Measurements from ENCODE around the gene TSHR.
"Not testable (repeated sequence)": the region's sequence is repeated elsewhere in the genome, so short reads cannot be mapped to it uniquely, and the experiment has no call there.

TSHR gene

DNA sequence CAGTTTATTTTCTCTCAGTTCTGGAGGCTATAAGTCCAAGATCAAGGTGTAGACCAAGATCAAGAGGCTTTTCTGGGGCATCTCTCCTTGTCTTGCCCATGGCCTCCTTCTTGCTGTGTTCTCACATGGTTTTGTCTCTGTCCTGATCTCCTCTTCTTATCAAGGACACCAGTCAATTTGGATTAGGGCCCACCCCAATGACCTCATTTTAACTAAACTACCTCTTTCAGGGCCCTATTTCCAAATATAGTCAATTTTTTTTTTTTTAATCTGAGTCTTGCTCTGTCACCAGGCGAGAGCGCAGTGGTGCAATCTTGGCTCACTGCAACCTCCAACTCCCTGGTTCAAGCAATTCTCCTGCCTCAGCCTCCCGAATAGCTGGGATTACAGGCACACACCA, 50.8 kb downstream of the TSHR start:
- DNase-seq (ENCODE audit: low read depth): no peak
- H3K4me3 ChIP-seq (ENCODE audit: low read depth, low read length): no peak overlapping the region
- no peak for TF ChIP-seq CTCF (IDR thresholded peaks at IDR 0.05; ENCODE audit: insufficient read depth, low read depth, low read length, missing control alignments)

DNA sequence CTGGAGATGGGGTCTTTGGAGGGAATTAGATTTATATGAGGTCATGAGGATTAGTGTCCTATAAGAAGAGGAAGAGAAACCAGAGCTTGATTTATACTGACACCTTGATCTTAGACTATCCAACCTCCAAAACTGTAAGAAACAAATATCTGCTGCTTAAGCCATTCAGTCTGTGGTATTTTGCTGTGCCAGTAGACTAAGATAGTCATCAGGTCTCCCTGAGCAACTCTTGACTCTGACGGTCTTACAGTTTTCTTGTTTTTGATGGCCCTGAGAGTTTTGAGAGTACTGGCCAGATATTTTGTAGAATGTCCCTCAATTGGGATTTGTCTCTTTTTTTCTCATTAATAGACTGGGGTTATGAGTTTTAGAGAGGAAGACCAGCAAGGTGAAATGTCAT, 51.7 kb downstream of the TSHR start:
- no peak for DNase-seq (ENCODE audit: low read depth)
- no peak for TF ChIP-seq CTCF (IDR thresholded peaks at IDR 0.05; ENCODE audit: insufficient read depth, low read depth, low read length, missing control alignments)
- H3K4me3 ChIP-seq (ENCODE audit: low read depth, low read length): no peak overlapping the region

- H3K4me3 ChIP-seq (ENCODE audit: low read depth, low read length): no peak overlapping the region
- DNase-seq (ENCODE audit: low read depth): no peak
- no peak for TF ChIP-seq CTCF (IDR thresholded peaks at IDR 0.05; ENCODE audit: insufficient read depth, low read depth, low read length, missing control alignments)
These were observed 53.9 kb downstream of the TSHR start for GRCh38 chr14:81009346-81009745.

DNA sequence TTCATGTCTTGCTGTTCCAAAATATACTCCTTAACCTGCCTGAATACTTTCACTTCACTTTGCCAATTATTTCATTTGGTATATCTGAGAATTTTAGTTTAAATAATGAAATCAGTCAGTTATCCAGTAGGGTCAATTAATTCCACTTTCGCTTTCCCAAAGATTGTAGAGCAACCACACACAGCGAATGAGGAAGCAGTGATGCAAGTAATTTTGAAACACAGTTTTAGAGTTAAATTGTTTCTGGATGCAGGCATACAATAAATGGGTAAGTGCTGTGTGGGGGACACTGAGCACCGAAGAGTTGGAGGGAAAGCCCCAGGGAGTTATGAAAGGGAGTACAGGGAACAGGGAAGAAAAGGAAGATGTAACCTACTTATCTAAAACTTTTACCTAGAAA, 62.8 kb downstream of the TSHR start:
- DNase-seq (ENCODE audit: low read depth): no peak
- no peak for TF ChIP-seq CTCF (IDR thresholded peaks at IDR 0.05; ENCODE audit: insufficient read depth, low read depth, low read length, missing control alignments)
- H3K4me3 ChIP-seq (ENCODE audit: low read depth, low read length): no peak overlapping the region

DNA sequence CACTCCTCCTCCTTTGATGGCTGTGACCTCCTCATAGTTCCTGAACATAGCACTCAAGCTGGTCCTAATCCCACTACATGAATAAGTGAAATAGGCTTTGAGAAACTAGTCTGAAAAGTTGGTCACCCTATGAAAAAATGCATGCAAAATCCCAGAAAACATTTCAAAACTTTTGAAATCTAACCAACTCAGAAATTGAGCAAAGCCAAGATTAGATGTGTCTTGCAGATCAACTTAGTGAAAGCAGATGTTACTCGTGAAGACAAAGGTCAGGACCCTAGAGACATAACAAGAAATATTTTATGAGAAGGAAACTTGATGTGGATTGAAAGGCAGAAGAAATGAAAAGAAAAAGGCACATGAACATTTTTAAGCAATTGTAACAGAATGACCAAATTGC, 63.3 kb downstream of the TSHR start:
- no peak for DNase-seq (ENCODE audit: low read depth)
- TF ChIP-seq CTCF (IDR thresholded peaks at IDR 0.05; ENCODE audit: insufficient read depth, low read depth, low read length, missing control alignments): no peak
- no peak overlapping the region for H3K4me3 ChIP-seq (ENCODE audit: low read depth, low read length)

GRCh38 chr14:81019113-81019512, 63.7 kb downstream of the TSHR start:
- H3K4me3 ChIP-seq (ENCODE audit: low read depth, low read length); DNase-seq (ENCODE audit: low read depth): not testable (repeated sequence)

- TF ChIP-seq CTCF (IDR thresholded peaks at IDR 0.05; ENCODE audit: insufficient read depth, low read depth, low read length, missing control alignments): no peak
- H3K4me3 ChIP-seq (ENCODE audit: low read depth, low read length): no peak overlapping the region
- no peak for DNase-seq (ENCODE audit: low read depth)
These were observed 67.8 kb downstream of the TSHR start for GRCh38 chr14:81023095-81023710.
